ENCODE data around the gene EID2B. TPM values are rescaled to one million over a fixed set of nuclear protein-coding genes. Genes with fewer than 3 reads are reported as not detected.

EID2B gene
- polyA plus RNA-seq, 3 donors = 1.2 to 2.6 (median 2.4) TPM

DNA sequence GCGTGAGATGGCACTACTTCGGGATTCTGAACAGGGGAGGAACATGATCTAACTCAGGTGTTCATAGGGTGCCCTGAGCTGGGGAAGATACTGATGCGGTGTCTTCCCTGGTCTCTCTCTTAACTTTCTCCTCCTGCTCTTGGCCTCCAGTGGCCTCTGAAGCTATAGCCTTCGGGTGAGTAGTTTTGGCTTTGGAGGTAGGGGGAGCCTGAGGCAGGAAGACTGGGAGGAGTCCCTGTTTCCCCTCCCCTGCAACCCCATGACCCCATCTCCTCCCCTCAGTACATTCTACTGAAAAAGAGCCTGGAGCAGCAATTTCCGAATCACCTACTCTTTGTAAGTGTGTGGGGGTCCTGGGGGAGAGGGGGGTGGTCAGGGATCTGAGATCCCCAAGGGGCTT lies 14.2 kb downstream of the EID2B start:
- peaks cover 0 to 10% of the 10 kb centered on the region in 2 donors for H3K4me1 ChIP-seq (ENCODE audit: control insufficient read depth in 1 of 2, insufficient read depth in 2 of 2, low read length in 2 of 2)
- no peak overlapping the region for H3K27ac Mint-ChIP-seq
- TF ChIP-seq, protein P1, sequence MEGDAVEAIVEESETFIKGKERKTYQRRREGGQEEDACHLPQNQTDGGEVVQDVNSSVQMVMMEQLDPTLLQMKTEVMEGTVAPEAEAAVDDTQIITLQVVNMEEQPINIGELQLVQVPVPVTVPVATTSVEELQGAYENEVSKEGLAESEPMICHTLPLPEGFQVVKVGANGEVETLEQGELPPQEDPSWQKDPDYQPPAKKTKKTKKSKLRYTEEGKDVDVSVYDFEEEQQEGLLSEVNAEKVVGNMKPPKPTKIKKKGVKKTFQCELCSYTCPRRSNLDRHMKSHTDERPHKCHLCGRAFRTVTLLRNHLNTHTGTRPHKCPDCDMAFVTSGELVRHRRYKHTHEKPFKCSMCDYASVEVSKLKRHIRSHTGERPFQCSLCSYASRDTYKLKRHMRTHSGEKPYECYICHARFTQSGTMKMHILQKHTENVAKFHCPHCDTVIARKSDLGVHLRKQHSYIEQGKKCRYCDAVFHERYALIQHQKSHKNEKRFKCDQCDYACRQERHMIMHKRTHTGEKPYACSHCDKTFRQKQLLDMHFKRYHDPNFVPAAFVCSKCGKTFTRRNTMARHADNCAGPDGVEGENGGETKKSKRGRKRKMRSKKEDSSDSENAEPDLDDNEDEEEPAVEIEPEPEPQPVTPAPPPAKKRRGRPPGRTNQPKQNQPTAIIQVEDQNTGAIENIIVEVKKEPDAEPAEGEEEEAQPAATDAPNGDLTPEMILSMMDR (IDR thresholded peaks at IDR 0.05) = no peak
- no peak overlapping the region for H3K27ac ChIP-seq (ENCODE audit: low read depth in 1 of 2, low read length in 2 of 2)
- H3K4me3 Mint-ChIP-seq = peak overlapping the region in 1 of 2 donors; percentile 68
- 100% methylated on average over 1 of the region's 5 CpGs for WGBS (ENCODE audit: insufficient coverage)
- peaks cover 53 to 59% (median 58%) of the 10 kb centered on the region in 3 donors for H3K27me3 Mint-ChIP-seq (ENCODE audit: low read depth in 3 of 3)
- no peaks in the 10 kb centered on the region for H3K79me2 ChIP-seq (ENCODE audit: insufficient read depth, low read length)
- no peak overlapping the region for H3K4me3 ChIP-seq (replicated peaks in 1 of 3; ENCODE audit: low read depth in 2 of 3, low read length in 3 of 3)
- peaks cover 7 to 16% of the 10 kb centered on the region in 2 donors for H3K9me3 ChIP-seq (replicated peaks in 1 of 2; ENCODE audit: control insufficient read depth in 1 of 2, insufficient read depth in 1 of 2, low read length in 2 of 2)
- H3K36me3 Mint-ChIP-seq = no peaks in the 10 kb centered on the region
- intact Hi-C loops (cut with micrococcal nuclease) = no loop called here
- peaks cover 34 to 48% of the 10 kb centered on the region in 2 donors for H3K27me3 ChIP-seq (ENCODE audit: control insufficient read depth in 2 of 2, insufficient read depth in 2 of 2, low read length in 2 of 2)
- no peak overlapping the region for H2AFZ ChIP-seq (ENCODE audit: insufficient read depth, low read depth, low read length, poor library complexity, severe bottlenecking)
- H3K4me1 Mint-ChIP-seq = peaks cover 12% of the 10 kb centered on the region
- H3K9ac ChIP-seq (ENCODE audit: insufficient read depth, low read length, poor library complexity, severe bottlenecking) = no peak overlapping the region
- no peaks in the 10 kb centered on the region for H3K36me3 ChIP-seq (replicated peaks in 1 of 2; ENCODE audit: control insufficient read depth in 1 of 2, insufficient read depth in 2 of 2, low read length in 2 of 2)
- no peak for DNase-seq
- H4K20me1 ChIP-seq (ENCODE audit: insufficient read depth, low read length) = no peaks in the 10 kb centered on the region
- H3K9me3 Mint-ChIP-seq = peaks cover 0 to 15% (median 6%) of the 10 kb centered on the region in 7 donors
- H3K4me2 ChIP-seq (replicated peaks; ENCODE audit: extremely low read depth, low read length, poor library complexity, severe bottlenecking) = no peak overlapping the region

DNA sequence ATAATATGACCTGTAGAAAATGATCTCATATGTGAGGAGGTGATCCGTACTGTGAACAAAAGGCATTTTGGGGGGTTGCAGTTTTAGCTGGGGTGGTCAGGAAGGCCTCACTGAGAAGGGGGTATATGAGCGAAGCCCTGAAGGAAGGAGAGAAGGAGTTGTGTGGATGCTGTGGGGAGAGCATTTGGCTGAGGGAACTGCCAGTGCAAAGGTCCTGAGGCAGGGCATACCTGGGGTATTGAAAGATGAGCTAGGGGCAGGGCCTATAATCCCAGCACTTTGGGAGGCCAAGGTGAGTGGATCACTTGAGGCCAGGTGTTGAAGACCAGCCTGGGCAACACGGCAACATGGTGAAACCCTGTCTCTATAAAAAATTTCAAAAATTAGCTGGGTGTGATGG lies 15.2 kb downstream of the EID2B start:
- intact Hi-C loops (cut with micrococcal nuclease) = no loop called here
- Histone ChIP-seq H3K4me3 (replicated peaks in 1 of 3; ENCODE audit: low read depth in 2 of 3, low read length in 3 of 3) (no peak overlapping the region), H3K9ac (ENCODE audit: insufficient read depth, low read length, poor library complexity, severe bottlenecking) (no peak overlapping the region), H3K4me2 (replicated peaks; ENCODE audit: extremely low read depth, low read length, poor library complexity, severe bottlenecking) (no peak overlapping the region), H3K79me2 (ENCODE audit: insufficient read depth, low read length) (no peaks in the 10 kb centered on the region), H3K9me3 (replicated peaks in 1 of 2; ENCODE audit: control insufficient read depth in 1 of 2, insufficient read depth in 1 of 2, low read length in 2 of 2) (peaks cover 11 to 16% of the 10 kb centered on the region in 2 donors), H3K4me1 (ENCODE audit: control insufficient read depth in 1 of 2, insufficient read depth in 2 of 2, low read length in 2 of 2) (peaks cover 0 to 10% of the 10 kb centered on the region in 2 donors), H3K27me3 (ENCODE audit: control insufficient read depth in 2 of 2, insufficient read depth in 2 of 2, low read length in 2 of 2) (peaks cover 34 to 56% of the 10 kb centered on the region in 2 donors), H3K27ac (ENCODE audit: low read depth in 1 of 2, low read length in 2 of 2) (no peak overlapping the region), H4K20me1 (ENCODE audit: insufficient read depth, low read length) (no peaks in the 10 kb centered on the region), H3K36me3 (replicated peaks in 1 of 2; ENCODE audit: control insufficient read depth in 1 of 2, insufficient read depth in 2 of 2, low read length in 2 of 2) (no peaks in the 10 kb centered on the region), H2AFZ (ENCODE audit: insufficient read depth, low read depth, low read length, poor library complexity, severe bottlenecking) (no peak overlapping the region)
- Mint-ChIP-seq H3K4me3 (peak overlapping the region in 1 of 2 donors; percentile 56), H3K27me3 (ENCODE audit: low read depth in 3 of 3) (peaks cover 63 to 69% (median 67%) of the 10 kb centered on the region in 3 donors), H3K27ac (no peak overlapping the region), H3K4me1 (peaks cover 12% of the 10 kb centered on the region), H3K36me3 (no peaks in the 10 kb centered on the region), H3K9me3 (peaks cover 0 to 22% (median 13%) of the 10 kb centered on the region in 7 donors)
- DNase-seq = no peak
- TF ChIP-seq, protein P1 (IDR thresholded peaks at IDR 0.05) = no peak
- WGBS (ENCODE audit: insufficient coverage) = 54% methylated on average over 3 of the region's 3 CpGs

Measured in CD14-positive monocyte (primary cell).